Prostate gland (tissue), 2 donors: ENCODE measurements around the gene MTCL3.

ENCODE experiments used
- POLR2A ChIP-seq: fragments of 450-650 bp; IDR thresholded peaks from one replicate; pipeline ENCODE4 v1.6.1; 2016; ENCODE audit warnings: antibody characterized with exemption, mild to moderate bottlenecking
- POLR2AphosphoS5 ChIP-seq: sonication (generic); formaldehyde crosslinking; IDR thresholded peaks from one replicate; pipeline ENCODE4 v1.6.1; 2017; ENCODE audit warnings: antibody characterized with exemption
- TF ChIP-seq, protein P1 (sequence below), 4 experiments: fragments of 200-600 bp in 2 of 4; fragments of 450-650 bp in 2 of 4; sonication (generic) in 2 of 4; IDR thresholded peaks; 1 replicate in 3 of 4; 2 replicates in 1 of 4; pipeline ENCODE4 v1.5.1; 2016 to 2019; ENCODE audit warnings: antibody characterized with exemption in 4 of 4, mild to moderate bottlenecking in 2 of 4, moderate library complexity in 2 of 4

DNA sequence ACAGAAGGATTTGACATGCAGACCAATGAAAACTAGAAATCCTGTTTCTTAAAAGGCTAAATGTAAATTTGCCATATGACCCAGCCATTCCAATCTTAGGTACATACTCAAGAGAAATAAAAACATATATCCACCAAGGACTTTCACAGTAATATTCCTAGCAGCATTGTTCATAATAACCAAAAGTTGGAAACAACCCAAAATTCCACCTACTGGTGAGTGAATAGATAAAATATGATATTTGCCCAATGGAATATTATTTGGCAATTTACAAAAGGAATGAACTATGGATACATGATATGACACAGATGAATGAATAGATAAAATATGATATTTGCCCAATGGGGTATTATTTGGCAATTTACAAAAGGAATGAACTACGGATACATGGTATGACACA lies 22.7 kb downstream of the MTCL3 start:
- TF ChIP-seq, protein P1, sequence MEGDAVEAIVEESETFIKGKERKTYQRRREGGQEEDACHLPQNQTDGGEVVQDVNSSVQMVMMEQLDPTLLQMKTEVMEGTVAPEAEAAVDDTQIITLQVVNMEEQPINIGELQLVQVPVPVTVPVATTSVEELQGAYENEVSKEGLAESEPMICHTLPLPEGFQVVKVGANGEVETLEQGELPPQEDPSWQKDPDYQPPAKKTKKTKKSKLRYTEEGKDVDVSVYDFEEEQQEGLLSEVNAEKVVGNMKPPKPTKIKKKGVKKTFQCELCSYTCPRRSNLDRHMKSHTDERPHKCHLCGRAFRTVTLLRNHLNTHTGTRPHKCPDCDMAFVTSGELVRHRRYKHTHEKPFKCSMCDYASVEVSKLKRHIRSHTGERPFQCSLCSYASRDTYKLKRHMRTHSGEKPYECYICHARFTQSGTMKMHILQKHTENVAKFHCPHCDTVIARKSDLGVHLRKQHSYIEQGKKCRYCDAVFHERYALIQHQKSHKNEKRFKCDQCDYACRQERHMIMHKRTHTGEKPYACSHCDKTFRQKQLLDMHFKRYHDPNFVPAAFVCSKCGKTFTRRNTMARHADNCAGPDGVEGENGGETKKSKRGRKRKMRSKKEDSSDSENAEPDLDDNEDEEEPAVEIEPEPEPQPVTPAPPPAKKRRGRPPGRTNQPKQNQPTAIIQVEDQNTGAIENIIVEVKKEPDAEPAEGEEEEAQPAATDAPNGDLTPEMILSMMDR (IDR thresholded peaks at IDR 0.05), result no peak
- TF ChIP-seq POLR2A (no peak), POLR2AphosphoS5 (no peak)
